Prostate gland (tissue), 2 donors: ENCODE results near the gene DGAT2.

Experiments
- POLR2A ChIP-seq: fragments of 450-650 bp; IDR thresholded peaks from one replicate; pipeline ENCODE4 v1.6.1; 2016; ENCODE audit warnings: antibody characterized with exemption, mild to moderate bottlenecking
- POLR2AphosphoS5 ChIP-seq: sonication (generic); formaldehyde crosslinking; IDR thresholded peaks from one replicate; pipeline ENCODE4 v1.6.1; 2017; ENCODE audit warnings: antibody characterized with exemption
- TF ChIP-seq, protein P1 (sequence below), 4 experiments: fragments of 200-600 bp in 2 of 4; fragments of 450-650 bp in 2 of 4; sonication (generic) in 2 of 4; IDR thresholded peaks; 1 replicate in 3 of 4; 2 replicates in 1 of 4; pipeline ENCODE4 v1.5.1; 2016 to 2019; ENCODE audit warnings: antibody characterized with exemption in 4 of 4, mild to moderate bottlenecking in 2 of 4, moderate library complexity in 2 of 4

DNA sequence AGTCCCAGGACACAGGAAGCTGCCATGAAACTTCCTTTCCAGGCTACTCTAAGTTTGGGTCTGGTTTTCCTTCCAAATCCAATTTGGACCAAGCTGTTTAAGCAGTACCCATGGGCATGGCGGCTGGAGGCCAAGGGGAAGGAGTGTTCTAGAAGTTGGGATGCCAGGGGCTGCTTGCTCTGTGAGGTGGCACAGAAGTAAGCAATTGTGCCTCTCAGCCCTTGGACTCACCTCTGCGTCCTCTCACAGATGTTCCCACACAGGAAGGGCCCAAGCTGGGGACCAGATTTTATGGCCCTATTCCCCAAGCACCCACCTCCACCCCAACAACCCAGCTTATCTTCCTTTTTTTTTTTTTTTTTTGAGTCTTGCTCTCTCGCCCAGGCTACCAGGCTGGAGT, 3.5 kb upstream of the DGAT2 start:
- TF ChIP-seq, protein P1, sequence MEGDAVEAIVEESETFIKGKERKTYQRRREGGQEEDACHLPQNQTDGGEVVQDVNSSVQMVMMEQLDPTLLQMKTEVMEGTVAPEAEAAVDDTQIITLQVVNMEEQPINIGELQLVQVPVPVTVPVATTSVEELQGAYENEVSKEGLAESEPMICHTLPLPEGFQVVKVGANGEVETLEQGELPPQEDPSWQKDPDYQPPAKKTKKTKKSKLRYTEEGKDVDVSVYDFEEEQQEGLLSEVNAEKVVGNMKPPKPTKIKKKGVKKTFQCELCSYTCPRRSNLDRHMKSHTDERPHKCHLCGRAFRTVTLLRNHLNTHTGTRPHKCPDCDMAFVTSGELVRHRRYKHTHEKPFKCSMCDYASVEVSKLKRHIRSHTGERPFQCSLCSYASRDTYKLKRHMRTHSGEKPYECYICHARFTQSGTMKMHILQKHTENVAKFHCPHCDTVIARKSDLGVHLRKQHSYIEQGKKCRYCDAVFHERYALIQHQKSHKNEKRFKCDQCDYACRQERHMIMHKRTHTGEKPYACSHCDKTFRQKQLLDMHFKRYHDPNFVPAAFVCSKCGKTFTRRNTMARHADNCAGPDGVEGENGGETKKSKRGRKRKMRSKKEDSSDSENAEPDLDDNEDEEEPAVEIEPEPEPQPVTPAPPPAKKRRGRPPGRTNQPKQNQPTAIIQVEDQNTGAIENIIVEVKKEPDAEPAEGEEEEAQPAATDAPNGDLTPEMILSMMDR (IDR thresholded peaks at IDR 0.05): no peak
- TF ChIP-seq POLR2A: no peak
- TF ChIP-seq POLR2AphosphoS5: no peak
